ENCODE data around the gene PLEKHN1.
A peak's percentile ranks its signal among the peaks of the same experiment; 100 is the strongest.

Gene PLEKHN1

DNA sequence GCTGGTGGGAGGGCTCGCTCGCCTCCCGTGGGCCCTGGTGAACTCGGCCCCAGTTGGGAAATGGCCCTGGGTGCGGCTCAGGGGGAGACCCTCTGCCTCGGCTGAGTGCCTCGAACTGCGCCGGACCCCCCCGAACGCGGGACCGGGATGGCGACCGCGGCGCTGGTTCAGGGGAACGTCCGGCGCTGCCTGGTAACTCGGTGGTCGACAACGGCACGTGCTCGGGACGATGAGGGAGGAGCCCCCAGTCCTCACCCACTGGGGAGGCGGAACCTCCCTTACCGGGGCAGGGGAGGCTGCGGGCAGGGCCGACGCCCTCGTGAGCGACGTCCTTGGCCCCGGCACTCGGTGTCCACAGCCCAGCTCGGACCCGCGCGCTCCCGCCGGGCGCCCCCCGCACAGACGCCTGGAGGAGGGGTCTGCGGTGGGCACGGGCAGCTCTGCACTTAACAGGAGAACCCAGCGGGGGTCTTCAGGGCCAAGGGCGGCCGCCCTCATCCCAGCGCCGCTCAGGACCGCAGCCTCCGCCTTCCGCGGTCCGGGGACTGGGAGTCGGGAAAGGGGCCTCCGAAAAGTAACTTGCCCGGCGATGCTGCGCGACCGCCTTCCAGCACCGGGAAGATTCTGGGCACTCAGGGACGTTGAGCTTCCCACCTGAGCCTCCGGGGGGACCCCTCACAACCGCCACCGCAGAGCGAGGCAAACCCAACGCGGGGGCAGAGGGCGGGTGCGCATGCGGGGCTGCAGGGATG lies 31.9 kb downstream of the PLEKHN1 start:
- TF ChIP-seq, protein P1, sequence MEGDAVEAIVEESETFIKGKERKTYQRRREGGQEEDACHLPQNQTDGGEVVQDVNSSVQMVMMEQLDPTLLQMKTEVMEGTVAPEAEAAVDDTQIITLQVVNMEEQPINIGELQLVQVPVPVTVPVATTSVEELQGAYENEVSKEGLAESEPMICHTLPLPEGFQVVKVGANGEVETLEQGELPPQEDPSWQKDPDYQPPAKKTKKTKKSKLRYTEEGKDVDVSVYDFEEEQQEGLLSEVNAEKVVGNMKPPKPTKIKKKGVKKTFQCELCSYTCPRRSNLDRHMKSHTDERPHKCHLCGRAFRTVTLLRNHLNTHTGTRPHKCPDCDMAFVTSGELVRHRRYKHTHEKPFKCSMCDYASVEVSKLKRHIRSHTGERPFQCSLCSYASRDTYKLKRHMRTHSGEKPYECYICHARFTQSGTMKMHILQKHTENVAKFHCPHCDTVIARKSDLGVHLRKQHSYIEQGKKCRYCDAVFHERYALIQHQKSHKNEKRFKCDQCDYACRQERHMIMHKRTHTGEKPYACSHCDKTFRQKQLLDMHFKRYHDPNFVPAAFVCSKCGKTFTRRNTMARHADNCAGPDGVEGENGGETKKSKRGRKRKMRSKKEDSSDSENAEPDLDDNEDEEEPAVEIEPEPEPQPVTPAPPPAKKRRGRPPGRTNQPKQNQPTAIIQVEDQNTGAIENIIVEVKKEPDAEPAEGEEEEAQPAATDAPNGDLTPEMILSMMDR (IDR thresholded peaks at IDR 0.05; ENCODE audit: low read depth, low read length): no peak
- no peak for TF ChIP-seq POLR2A (IDR thresholded peaks at IDR 0.05; ENCODE audit: extremely low read depth, insufficient read length)
- TF ChIP-seq, protein P2, sequence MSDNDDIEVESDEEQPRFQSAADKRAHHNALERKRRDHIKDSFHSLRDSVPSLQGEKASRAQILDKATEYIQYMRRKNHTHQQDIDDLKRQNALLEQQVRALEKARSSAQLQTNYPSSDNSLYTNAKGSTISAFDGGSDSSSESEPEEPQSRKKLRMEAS (IDR thresholded peaks at IDR 0.05; ENCODE audit: low read depth, low read length): no peak
- no peak for TF ChIP-seq MYC (IDR thresholded peaks at IDR 0.05; ENCODE audit: low read depth, low read length)
- H3K4me3 ChIP-seq (ENCODE audit: low read depth, low read length): no peak overlapping the region
- no peak for DNase-seq (ENCODE audit: low read depth)

DNA sequence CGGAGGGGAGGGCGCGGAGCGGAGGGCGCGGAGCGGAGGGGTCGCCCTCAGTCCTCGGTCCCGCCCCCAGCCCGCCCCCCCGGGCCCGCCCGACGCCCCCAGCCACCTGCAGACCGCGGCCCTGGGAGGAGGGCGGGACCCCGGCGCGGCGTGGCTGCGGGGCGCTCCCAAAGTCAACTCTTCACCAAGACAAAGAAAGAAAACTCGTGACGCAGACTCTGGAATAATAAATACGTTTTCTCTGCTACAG lies 32.4 kb downstream of the PLEKHN1 start:
- H3K4me3 ChIP-seq (ENCODE audit: low read depth, low read length): no peak overlapping the region
- no peak for DNase-seq (ENCODE audit: low read depth)
- TF ChIP-seq, protein P1 (IDR thresholded peaks at IDR 0.05; ENCODE audit: low read depth, low read length): no peak
- TF ChIP-seq POLR2A (IDR thresholded peaks at IDR 0.05; ENCODE audit: extremely low read depth, insufficient read length) (no peak), MYC (IDR thresholded peaks at IDR 0.05; ENCODE audit: low read depth, low read length) (no peak)
- TF ChIP-seq, protein P2 (IDR thresholded peaks at IDR 0.05; ENCODE audit: low read depth, low read length): no peak

DNA sequence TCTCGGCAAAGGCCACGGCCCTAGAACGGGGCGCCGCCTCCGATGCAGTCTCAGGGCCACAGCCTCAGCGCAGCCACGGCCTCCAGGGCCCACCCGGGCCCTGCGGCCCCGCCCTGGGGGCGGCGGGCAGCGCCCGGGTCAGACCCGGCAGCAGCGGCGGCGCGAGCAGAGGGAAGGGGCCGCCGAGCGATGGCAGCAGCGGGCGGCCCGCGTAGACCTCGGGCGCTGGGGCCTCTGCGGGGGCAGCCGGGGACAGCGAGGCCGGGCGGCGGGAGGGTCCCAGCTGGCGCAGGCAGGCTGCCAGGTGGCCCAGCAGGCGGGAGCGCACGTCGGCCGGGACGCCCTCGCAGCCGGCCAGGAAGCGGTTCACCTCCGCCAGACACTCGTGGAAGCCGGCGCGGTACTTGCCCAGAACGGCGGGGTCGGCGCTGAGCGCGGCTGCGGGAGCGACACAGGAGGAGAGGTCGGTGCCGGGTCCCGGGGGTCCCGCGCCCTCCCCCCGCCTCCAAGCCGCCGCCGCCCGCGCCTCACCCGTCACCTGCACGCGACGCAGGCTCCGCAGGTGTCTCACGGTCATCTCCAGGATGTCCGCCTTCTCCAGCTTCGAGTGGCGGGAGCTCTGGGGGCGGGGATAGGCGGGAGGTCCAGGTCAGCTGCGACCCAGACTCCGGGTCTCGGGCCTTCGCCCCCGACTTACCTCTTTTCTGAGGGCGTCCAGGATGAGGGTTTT lies 32.9 kb downstream of the PLEKHN1 start:
- no peak overlapping the region for H3K4me3 ChIP-seq (ENCODE audit: low read depth, low read length)
- no peak for TF ChIP-seq MYC (IDR thresholded peaks at IDR 0.05; ENCODE audit: low read depth, low read length)
- TF ChIP-seq POLR2A (IDR thresholded peaks at IDR 0.05; ENCODE audit: extremely low read depth, insufficient read length): no peak
- TF ChIP-seq, protein P2 (IDR thresholded peaks at IDR 0.05; ENCODE audit: low read depth, low read length): no peak
- TF ChIP-seq, protein P1 (IDR thresholded peaks at IDR 0.05; ENCODE audit: low read depth, low read length): no peak
- DNase-seq (ENCODE audit: low read depth): peak; percentile 31

- DNase-seq (ENCODE audit: low read depth): peak; percentile 37
- TF ChIP-seq, protein P1 (IDR thresholded peaks at IDR 0.05; ENCODE audit: low read depth, low read length): no peak
- TF ChIP-seq POLR2A (IDR thresholded peaks at IDR 0.05; ENCODE audit: extremely low read depth, insufficient read length) (no peak), MYC (IDR thresholded peaks at IDR 0.05; ENCODE audit: low read depth, low read length) (no peak)
- TF ChIP-seq, protein P2 (IDR thresholded peaks at IDR 0.05; ENCODE audit: low read depth, low read length): no peak
- no peak within 1 kb of the TSS for H3K4me3 ChIP-seq (ENCODE audit: low read depth, low read length)
Observed at GRCh38 chr1:999725-1000356, 33.6 kb downstream of the PLEKHN1 start, which contains the start of gene HES4. Gene HES4 (minus strand): TSS chr1:1000097. CDS start chr1:999973, 124 bp downstream.

GRCh38 chr1:1000357-1001056 lies 34.2 kb downstream of the PLEKHN1 start:
- TF ChIP-seq, protein P2 (IDR thresholded peaks at IDR 0.05; ENCODE audit: low read depth, low read length): peak; percentile 79
- TF ChIP-seq MYC (IDR thresholded peaks at IDR 0.05; ENCODE audit: low read depth, low read length): peak; percentile 38; the same call in 1 of the 2 replicates
- TF ChIP-seq, protein P1 (IDR thresholded peaks at IDR 0.05; ENCODE audit: low read depth, low read length): no peak
- DNase-seq (ENCODE audit: low read depth): peak; percentile 46
- no peak overlapping the region for H3K4me3 ChIP-seq (ENCODE audit: low read depth, low read length)
